ENCODE data around the gene CDK16. TPM values are rescaled to one million over a fixed set of nuclear protein-coding genes. Genes with fewer than 3 reads are reported as not detected.

CDK16 gene
- total RNA-seq, 3 donors from 2014 or later: 81.9 to 111 (median 109) TPM

DNA sequence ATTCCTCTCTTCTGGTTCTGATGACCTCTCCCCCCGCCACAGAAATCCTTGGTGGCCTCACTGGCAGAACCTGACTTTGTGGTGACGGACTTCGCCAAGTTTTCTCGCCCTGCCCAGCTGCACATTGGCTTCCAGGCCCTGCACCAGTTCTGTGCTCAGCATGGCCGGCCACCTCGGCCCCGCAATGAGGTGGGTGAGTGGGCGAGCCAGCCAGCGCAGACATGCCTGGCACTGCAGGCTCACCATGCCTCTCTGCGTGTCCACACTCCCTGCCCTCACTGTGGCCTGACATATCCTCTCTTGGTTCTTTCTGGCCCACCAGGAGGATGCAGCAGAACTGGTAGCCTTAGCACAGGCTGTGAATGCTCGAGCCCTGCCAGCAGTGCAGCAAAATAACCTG lies 16.2 kb upstream of the CDK16 start:
- H3K9me3 ChIP-seq: no peaks in the 10 kb centered on the region
- TF ChIP-seq, protein P1, sequence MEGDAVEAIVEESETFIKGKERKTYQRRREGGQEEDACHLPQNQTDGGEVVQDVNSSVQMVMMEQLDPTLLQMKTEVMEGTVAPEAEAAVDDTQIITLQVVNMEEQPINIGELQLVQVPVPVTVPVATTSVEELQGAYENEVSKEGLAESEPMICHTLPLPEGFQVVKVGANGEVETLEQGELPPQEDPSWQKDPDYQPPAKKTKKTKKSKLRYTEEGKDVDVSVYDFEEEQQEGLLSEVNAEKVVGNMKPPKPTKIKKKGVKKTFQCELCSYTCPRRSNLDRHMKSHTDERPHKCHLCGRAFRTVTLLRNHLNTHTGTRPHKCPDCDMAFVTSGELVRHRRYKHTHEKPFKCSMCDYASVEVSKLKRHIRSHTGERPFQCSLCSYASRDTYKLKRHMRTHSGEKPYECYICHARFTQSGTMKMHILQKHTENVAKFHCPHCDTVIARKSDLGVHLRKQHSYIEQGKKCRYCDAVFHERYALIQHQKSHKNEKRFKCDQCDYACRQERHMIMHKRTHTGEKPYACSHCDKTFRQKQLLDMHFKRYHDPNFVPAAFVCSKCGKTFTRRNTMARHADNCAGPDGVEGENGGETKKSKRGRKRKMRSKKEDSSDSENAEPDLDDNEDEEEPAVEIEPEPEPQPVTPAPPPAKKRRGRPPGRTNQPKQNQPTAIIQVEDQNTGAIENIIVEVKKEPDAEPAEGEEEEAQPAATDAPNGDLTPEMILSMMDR (IDR thresholded peaks at IDR 0.05): no peak
- H3K4me3 ChIP-seq: no peak overlapping the region
- no peaks in the 10 kb centered on the region for H3K36me3 ChIP-seq (ENCODE audit: low read depth)
- no peak for DNase-seq
- intact Hi-C loops (cut with DNase I, micrococcal nuclease): no loop called here
- H3K4me1 ChIP-seq (ENCODE audit: low read depth): no peaks in the 10 kb centered on the region
- no peak for ATAC-seq

DNA sequence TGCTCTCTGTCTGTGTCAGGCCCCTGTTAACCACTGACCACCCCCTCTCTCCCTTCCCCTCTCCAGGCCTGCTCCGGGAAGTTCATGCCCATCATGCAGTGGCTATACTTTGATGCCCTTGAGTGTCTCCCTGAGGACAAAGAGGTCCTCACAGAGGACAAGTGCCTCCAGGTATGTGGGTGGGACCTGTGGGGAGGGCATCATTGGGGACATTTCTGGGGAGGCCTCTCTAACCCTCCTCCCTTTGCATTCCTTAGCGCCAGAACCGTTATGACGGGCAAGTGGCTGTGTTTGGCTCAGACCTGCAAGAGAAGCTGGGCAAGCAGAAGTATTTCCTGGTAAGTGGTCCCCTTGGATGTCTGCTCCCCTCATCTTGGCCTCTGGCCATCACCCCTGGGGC lies 15.6 kb upstream of the CDK16 start:
- H3K4me1 ChIP-seq (ENCODE audit: low read depth): no peaks in the 10 kb centered on the region
- no peak overlapping the region for H3K4me3 ChIP-seq
- no peaks in the 10 kb centered on the region for H3K36me3 ChIP-seq (ENCODE audit: low read depth)
- ATAC-seq (no peak), DNase-seq (no peak)
- intact Hi-C loops (cut with DNase I, micrococcal nuclease): no loop called here
- TF ChIP-seq, protein P1 (IDR thresholded peaks at IDR 0.05): no peak
- H3K9me3 ChIP-seq: no peaks in the 10 kb centered on the region

DNA sequence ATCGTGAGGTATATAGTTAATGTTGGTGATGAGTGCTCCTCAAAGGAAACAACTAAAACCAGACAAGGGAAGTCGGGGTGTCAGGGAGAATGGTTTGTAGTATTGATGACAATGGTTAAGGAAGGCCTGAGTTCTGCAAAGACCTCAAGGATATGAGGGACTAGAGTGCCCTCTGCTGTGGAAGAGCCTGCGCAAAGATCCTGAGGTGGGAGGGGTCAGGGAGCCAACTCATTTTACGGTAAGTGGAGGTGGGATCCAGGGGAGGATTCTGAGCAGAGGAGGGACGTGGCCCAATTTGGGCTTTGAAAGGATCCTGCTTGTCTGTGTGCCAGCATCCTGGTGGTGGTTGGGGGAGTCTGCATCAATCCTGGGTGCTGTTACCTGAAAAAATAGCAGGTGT lies 13.5 kb upstream of the CDK16 start:
- no peaks in the 10 kb centered on the region for H3K36me3 ChIP-seq (ENCODE audit: low read depth)
- H3K9me3 ChIP-seq: no peaks in the 10 kb centered on the region
- H3K4me1 ChIP-seq (ENCODE audit: low read depth): no peaks in the 10 kb centered on the region
- intact Hi-C loops (cut with DNase I, micrococcal nuclease): no loop called here
- DNase-seq (no peak), ATAC-seq (no peak)
- H3K4me3 ChIP-seq: no peak overlapping the region
- TF ChIP-seq, protein P1 (IDR thresholded peaks at IDR 0.05): no peak

DNA sequence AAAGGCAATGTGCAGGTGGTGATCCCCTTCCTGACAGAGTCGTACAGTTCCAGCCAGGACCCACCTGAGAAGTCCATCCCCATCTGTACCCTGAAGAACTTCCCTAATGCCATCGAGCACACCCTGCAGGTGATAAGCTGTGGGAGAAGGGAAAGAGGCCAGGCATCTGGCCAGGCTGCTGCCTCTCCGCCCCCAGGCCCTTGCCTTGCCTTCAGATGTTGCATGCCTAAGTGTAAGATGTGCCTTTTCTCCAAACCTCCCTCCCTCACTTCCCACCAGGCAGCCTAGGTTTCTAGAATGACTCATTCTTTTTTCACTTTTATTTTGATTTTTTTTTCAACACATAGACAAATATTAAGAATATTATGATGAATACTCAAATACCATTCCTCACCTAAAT lies 12.2 kb upstream of the CDK16 start:
- intact Hi-C loops (cut with DNase I, micrococcal nuclease): no loop called here
- no peaks in the 10 kb centered on the region for H3K36me3 ChIP-seq (ENCODE audit: low read depth)

DNA sequence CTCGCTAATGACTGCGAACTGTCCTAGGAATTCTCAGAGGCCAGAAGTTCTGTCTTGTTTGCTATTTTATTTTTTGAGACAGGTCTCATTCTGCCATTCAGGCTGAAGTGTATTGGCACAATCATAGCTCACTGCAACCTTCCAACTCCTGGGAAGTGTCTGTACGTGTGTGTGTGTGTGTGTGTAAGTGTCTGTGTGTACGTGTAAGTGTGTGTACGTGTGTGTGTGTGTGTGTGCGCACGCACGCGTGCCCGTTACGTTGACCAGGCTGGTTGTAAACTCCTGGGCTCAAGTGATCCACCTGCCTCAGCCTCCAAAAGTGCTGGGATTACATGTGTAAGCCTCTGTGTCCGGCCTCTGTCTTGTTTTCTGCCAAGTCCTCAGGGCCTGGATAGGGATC lies 10.4 kb upstream of the CDK16 start:
- Histone ChIP-seq H3K9me3 (no peaks in the 10 kb centered on the region), H3K36me3 (ENCODE audit: low read depth) (no peaks in the 10 kb centered on the region), H3K4me1 (ENCODE audit: low read depth) (no peaks in the 10 kb centered on the region), H3K4me3 (no peak overlapping the region)
- DNase-seq (no peak), ATAC-seq (no peak)
- intact Hi-C loops (cut with DNase I, micrococcal nuclease): no loop called here
- TF ChIP-seq, protein P1 (IDR thresholded peaks at IDR 0.05): no peak

More for the DNA sequence above, 12.2 kb upstream of the CDK16 start:
- Histone ChIP-seq H3K4me3 (no peak overlapping the region), H3K4me1 (ENCODE audit: low read depth) (no peaks in the 10 kb centered on the region), H3K9me3 (no peaks in the 10 kb centered on the region)
- DNase-seq (no peak), ATAC-seq (no peak)
- TF ChIP-seq, protein P1 (IDR thresholded peaks at IDR 0.05): no peak
